ENCODE measurements around the gene GIMAP2. TPM values are rescaled to one million over a fixed set of nuclear protein-coding genes. Genes with fewer than 3 reads are reported as not detected.

Gene GIMAP2
- total and polyA plus RNA-seq, 2 of the 4 experiments (the other 2 are of a cell fraction) = under 0.01 TPM; not detected in 1

GRCh38 chr7:150742286-150742968 lies 56.9 kb downstream of the GIMAP2 start:
- intact Hi-C loops (cut with micrococcal nuclease) (no loop called here), dilution Hi-C loops (cut with HindIII; ENCODE audit: low sequenced_read_pairs, unreplicated experiment) (no loop called here), in situ Hi-C loops (cut with MboI; ENCODE audit: low sequenced_read_pairs) (loop anchor here (25.0 kb wide), 1 partner anchor 430 kb away; the partner anchor contains the start of genes ACTR3C and LRRC61)
- Histone ChIP-seq H3K9me1 (ENCODE audit: insufficient read depth, low read length) (no peaks in the 10 kb centered on the region), H4K8ac (ENCODE audit: low read depth in 2 of 2, low read length in 2 of 2) (no peak overlapping the region), H3K4me3 (ENCODE audit: insufficient read depth, low read depth, low read length) (no peak overlapping the region), H3K4me2 (ENCODE audit: low read depth, low read length) (no peak overlapping the region), H3K9me3 (ENCODE audit: control insufficient read depth, insufficient read depth, low read length) (no peaks in the 10 kb centered on the region), H3K79me1 (ENCODE audit: low read depth in 1 of 2, low read length in 2 of 2) (no peaks in the 10 kb centered on the region), H2AK5ac (ENCODE audit: low read depth, low read length) (no peak overlapping the region), H4K20me1 (ENCODE audit: insufficient read depth, low read length) (no peaks in the 10 kb centered on the region), H3K4ac (ENCODE audit: low read depth, low read length) (no peak overlapping the region), H3K14ac (replicated peaks; ENCODE audit: low read depth, low read length) (no peak overlapping the region), H4K5ac (ENCODE audit: low read depth, low read length) (no peak overlapping the region), H3K18ac (ENCODE audit: low read depth, low read length) (no peak overlapping the region), H3K9ac (ENCODE audit: low read depth, low read length) (no peak overlapping the region), H2AFZ (replicated peaks; ENCODE audit: low read length, poor library complexity) (no peak overlapping the region), H3K4me1 (ENCODE audit: control insufficient read depth, insufficient read depth, low read length) (no peaks in the 10 kb centered on the region), H3K36me3 (ENCODE audit: control insufficient read depth, insufficient read depth, low read length) (no peaks in the 10 kb centered on the region), H2BK5ac (ENCODE audit: low read depth, low read length, poor library complexity, severe bottlenecking) (no peak overlapping the region), H2BK20ac (ENCODE audit: low read depth, low read length) (no peak overlapping the region), H2BK15ac (ENCODE audit: low read depth, low read length) (no peak overlapping the region), H3K56ac (ENCODE audit: extremely low read depth, insufficient read depth, low read length) (no peak overlapping the region), H3K27ac (ENCODE audit: insufficient read depth, low read length) (no peak overlapping the region), H2BK120ac (ENCODE audit: low read depth, low read length) (no peak overlapping the region), H2AK9ac (replicated peaks; ENCODE audit: low read depth, low read length, poor library complexity) (no peak overlapping the region), H3K23ac (ENCODE audit: low read depth, low read length) (no peak overlapping the region), H3K27me3 (ENCODE audit: control insufficient read depth, insufficient read depth, low read length) (no peaks in the 10 kb centered on the region; the same call in 1 of the 2 replicates), H4K91ac (ENCODE audit: insufficient read depth, low read depth, low read length) (no peak overlapping the region)
- TF ChIP-seq MAFK (IDR thresholded peaks at IDR 0.05; ENCODE audit: low read depth, low read length) (no peak), RAD21 (IDR thresholded peaks at IDR 0.05; ENCODE audit: low read length) (no peak), MAZ (IDR thresholded peaks at IDR 0.05; ENCODE audit: borderline replicate concordance, low read depth, low read length) (no peak), POLR2A (IDR thresholded peaks at IDR 0.05; ENCODE audit: low read depth, low read length) (no peak)
- POLR2A ChIA-PET (ENCODE audit: unreplicated experiment) = no interaction called here
- no TSS peak for BruUV-seq (replicated peaks)
- ATAC-seq (ENCODE audit: low read depth) (no peak), DNase-seq (no peak)
- CTCF ChIA-PET = no interaction called here
- 52% methylated on average over 5 of the region's 14 CpGs; no CpG with 5 or more reads in 1 of the 2 experiments for WGBS, 2 experiments (ENCODE audit: extremely low coverage in 2 of 2, insufficient read length in 1 of 2)

Other genes with a start within 250 kb of the GIMAP2 start
- gene GIMAP8, start 235.1 kb upstream of the GIMAP2 start, total RNA-seq (2012; rRNA removed) = not detected in 2 replicates
- not detected in 2 replicates for gene GIMAP8, start 235.1 kb upstream of the GIMAP2 start, polyA plus RNA-seq (2012; rRNA removed)
- gene GIMAP7, start 170.8 kb upstream of the GIMAP2 start, total RNA-seq (2012; rRNA removed) = not detected in 2 replicates
- not detected in 2 replicates for gene GIMAP7, start 170.8 kb upstream of the GIMAP2 start, polyA plus RNA-seq (2012; rRNA removed)
- gene GIMAP4, start 118.3 kb upstream of the GIMAP2 start, total RNA-seq (2012; rRNA removed) = not detected in 2 replicates
- not detected in 2 replicates for gene GIMAP4, start 118.3 kb upstream of the GIMAP2 start, polyA plus RNA-seq (2012; rRNA removed)
- not detected in 2 replicates for gene GIMAP6, start 53.3 kb upstream of the GIMAP2 start, total RNA-seq (2012; rRNA removed)
- gene GIMAP6, start 53.3 kb upstream of the GIMAP2 start, polyA plus RNA-seq (2012; rRNA removed) = not detected in 2 replicates
- not detected in 2 replicates for gene GIMAP1, start 30.9 kb downstream of the GIMAP2 start, total RNA-seq (2012; rRNA removed)
- gene GIMAP1, start 30.9 kb downstream of the GIMAP2 start, polyA plus RNA-seq (2012; rRNA removed) = not detected in 2 replicates
- gene GIMAP5, start 51.7 kb downstream of the GIMAP2 start, total RNA-seq (2012; rRNA removed) = not detected in 2 replicates
- gene GIMAP5, start 51.7 kb downstream of the GIMAP2 start, polyA plus RNA-seq (2012; rRNA removed) = not detected in 2 replicates
- not detected in 2 replicates for gene TMEM176B, start 114.7 kb downstream of the GIMAP2 start, total RNA-seq (2012; rRNA removed)
- not detected in 2 replicates for gene TMEM176B, start 114.7 kb downstream of the GIMAP2 start, polyA plus RNA-seq (2012; rRNA removed)
- gene TMEM176A, start 115.1 kb downstream of the GIMAP2 start, total RNA-seq (2012; rRNA removed) = not detected in 2 replicates
- gene TMEM176A, start 115.1 kb downstream of the GIMAP2 start, polyA plus RNA-seq (2012; rRNA removed) = not detected in 2 replicates
- gene AOC1, start 166.8 kb downstream of the GIMAP2 start, total RNA-seq (2012; rRNA removed) = not detected in 2 replicates
- gene AOC1, start 166.8 kb downstream of the GIMAP2 start, polyA plus RNA-seq (2012; rRNA removed) = not detected in 2 replicates